GM03348 (cell line): ENCODE measurements around the gene OTOG.
A peak's percentile ranks its signal among the peaks of the same experiment; 100 is the strongest.

Experiments
- DNase-seq: peaks from one replicate; pipeline ENCODE4 v3.0.0; 2012; ENCODE audit warnings: low spot score

OTOG gene

GRCh38 chr11:17588166-17588565 lies 41.1 kb downstream of the OTOG start:
- no peak for DNase-seq

- no peak for DNase-seq
These were observed 41.7 kb downstream of the OTOG start for GRCh38 chr11:17588721-17589120.

GRCh38 chr11:17590463-17590862 lies 43.4 kb downstream of the OTOG start:
- DNase-seq, result no peak

- DNase-seq, result no peak
These were observed 44.2 kb downstream of the OTOG start for GRCh38 chr11:17591293-17591692.

- no peak for DNase-seq
These were observed 46.6 kb downstream of the OTOG start for GRCh38 chr11:17593466-17594245.

GRCh38 chr11:17594686-17595192 lies 47.7 kb downstream of the OTOG start:
- no peak for DNase-seq

- DNase-seq, result no peak
These were observed 48.7 kb downstream of the OTOG start for GRCh38 chr11:17595526-17596309.

- DNase-seq, result no peak
These were observed 49.2 kb downstream of the OTOG start for GRCh38 chr11:17596310-17596669.

- DNase-seq, result no peak
These were observed 49.7 kb downstream of the OTOG start for GRCh38 chr11:17596711-17597110.

GRCh38 chr11:17597770-17598169 lies 50.7 kb downstream of the OTOG start:
- no peak for DNase-seq

GRCh38 chr11:17598700-17599459 lies 51.8 kb downstream of the OTOG start:
- DNase-seq, result peak; percentile 89

GRCh38 chr11:17599460-17599925 lies 52.4 kb downstream of the OTOG start:
- no peak for DNase-seq

GRCh38 chr11:17600316-17601255 lies 53.5 kb downstream of the OTOG start:
- DNase-seq, result peak; percentile 2

- peak; percentile 13 for DNase-seq
These were observed 54.2 kb downstream of the OTOG start for GRCh38 chr11:17601256-17601671.

- DNase-seq, result no peak
These were observed 54.6 kb downstream of the OTOG start for GRCh38 chr11:17601676-17602075.

GRCh38 chr11:17602105-17603001 lies 55.3 kb downstream of the OTOG start:
- peak; percentile 4 for DNase-seq

GRCh38 chr11:17603056-17603825 lies 56.2 kb downstream of the OTOG start:
- peak; percentile 12 for DNase-seq

- no peak for DNase-seq
These were observed 57.3 kb downstream of the OTOG start for GRCh38 chr11:17604201-17604914.

GRCh38 chr11:17604915-17605233 lies 57.8 kb downstream of the OTOG start:
- DNase-seq, result peak; percentile 2
